GM21515 (cell line): Measurements from ENCODE around the gene RAPGEF6.
"Not testable (repeated sequence)": the region's sequence is repeated elsewhere in the genome, so short reads cannot be mapped to it uniquely, and the experiment has no call there.

ENCODE experiments used
- ATAC-seq: cut with Tn5 transposase; IDR thresholded peaks from one replicate; pipeline ENCODE4 v1.9.1; 2021; ENCODE audit not compliant: unreplicated experiment

The RAPGEF6 gene

GRCh38 chr5:131608597-131608996 lies 26.4 kb downstream of the RAPGEF6 start:
- no peak for ATAC-seq

GRCh38 chr5:131607903-131608540 lies 27.0 kb downstream of the RAPGEF6 start:
- ATAC-seq: no peak

GRCh38 chr5:131607418-131607817 lies 27.6 kb downstream of the RAPGEF6 start:
- ATAC-seq: no peak

- no peak for ATAC-seq
Observed at GRCh38 chr5:131605086-131605485, 29.9 kb downstream of the RAPGEF6 start.

- ATAC-seq: peak; percentile 66
Observed at GRCh38 chr5:131595088-131596033, 39.7 kb downstream of the RAPGEF6 start.

- ATAC-seq: no peak
Observed at GRCh38 chr5:131593921-131594320, 41.1 kb downstream of the RAPGEF6 start.

GRCh38 chr5:131593436-131593835 lies 41.6 kb downstream of the RAPGEF6 start:
- not testable (repeated sequence) for ATAC-seq

- ATAC-seq: no peak
Observed at GRCh38 chr5:131589510-131590348, 45.3 kb downstream of the RAPGEF6 start.

- ATAC-seq: no peak
Observed at GRCh38 chr5:131587541-131587940, 47.5 kb downstream of the RAPGEF6 start.

GRCh38 chr5:131581702-131582101 lies 53.3 kb downstream of the RAPGEF6 start:
- ATAC-seq: no peak

GRCh38 chr5:131579917-131580671 lies 54.9 kb downstream of the RAPGEF6 start:
- no peak for ATAC-seq

GRCh38 chr5:131575660-131576227 lies 59.3 kb downstream of the RAPGEF6 start:
- ATAC-seq: no peak

GRCh38 chr5:131571669-131572168 lies 63.3 kb downstream of the RAPGEF6 start:
- ATAC-seq: no peak

- no peak for ATAC-seq
Observed at GRCh38 chr5:131570757-131571156, 64.3 kb downstream of the RAPGEF6 start.

GRCh38 chr5:131564229-131564652 lies 70.8 kb downstream of the RAPGEF6 start:
- no peak for ATAC-seq

GRCh38 chr5:131563434-131564228 lies 71.4 kb downstream of the RAPGEF6 start:
- ATAC-seq: no peak

- no peak for ATAC-seq
Observed at GRCh38 chr5:131550606-131551005, 84.4 kb downstream of the RAPGEF6 start.

- ATAC-seq: no peak
Observed at GRCh38 chr5:131548176-131548575, 86.9 kb downstream of the RAPGEF6 start.

GRCh38 chr5:131545845-131546244 lies 89.2 kb downstream of the RAPGEF6 start:
- no peak for ATAC-seq
